Mesothelial cell of epicardium (in vitro differentiated cells): ENCODE results near the gene RAD54L. TPM values are rescaled to one million over a fixed set of nuclear protein-coding genes. Genes with fewer than 3 reads are reported as not detected.

Source experiments
- DNase-seq, 2 experiments: peaks; one replicate each; pipeline ENCODE4 v3.0.0; 2021; ENCODE audit warnings: low spot score in 2 of 2; ENCODE audit not compliant: unreplicated experiment in 2 of 2
- H3K27ac Mint-ChIP-seq: 2 replicates; pipeline ENCODE4 v1.8.0; 2021; ENCODE audit warnings: mixed read lengths
- H3K27me3 Mint-ChIP-seq: 2 replicates; pipeline ENCODE4 v1.8.0; 2021; ENCODE audit warnings: low read depth, mixed read lengths
- H3K36me3 Mint-ChIP-seq: 2 replicates; pipeline ENCODE4 v1.8.0; 2021; ENCODE audit warnings: mixed read lengths
- H3K4me1 Mint-ChIP-seq: 2 replicates; pipeline ENCODE4 v1.8.0; 2021; ENCODE audit warnings: mixed read lengths
- H3K4me3 Mint-ChIP-seq: 2 replicates; pipeline ENCODE4 v1.8.0; 2021; ENCODE audit warnings: mild to moderate bottlenecking, moderate library complexity, mixed read lengths
- H3K9me3 Mint-ChIP-seq: 2 replicates; pipeline ENCODE4 v1.8.0; 2021; ENCODE audit warnings: mixed read lengths
- total RNA-seq: library from RNA; stranded (reverse); gene quantifications from 3 replicates; pipeline ENCODE4 v1.2.1, GENCODE V29; 2021
- TF ChIP-seq, protein P1 (sequence below): fragments of 200-600 bp; sonication (generic); IDR thresholded peaks from one replicate; pipeline ENCODE4 v1.5.0; 2021; ENCODE audit warnings: antibody characterized with exemption; ENCODE audit not compliant: unreplicated experiment

RAD54L gene
- total RNA-seq, 1 donor from 2014 or later, result 11.2 TPM

DNA sequence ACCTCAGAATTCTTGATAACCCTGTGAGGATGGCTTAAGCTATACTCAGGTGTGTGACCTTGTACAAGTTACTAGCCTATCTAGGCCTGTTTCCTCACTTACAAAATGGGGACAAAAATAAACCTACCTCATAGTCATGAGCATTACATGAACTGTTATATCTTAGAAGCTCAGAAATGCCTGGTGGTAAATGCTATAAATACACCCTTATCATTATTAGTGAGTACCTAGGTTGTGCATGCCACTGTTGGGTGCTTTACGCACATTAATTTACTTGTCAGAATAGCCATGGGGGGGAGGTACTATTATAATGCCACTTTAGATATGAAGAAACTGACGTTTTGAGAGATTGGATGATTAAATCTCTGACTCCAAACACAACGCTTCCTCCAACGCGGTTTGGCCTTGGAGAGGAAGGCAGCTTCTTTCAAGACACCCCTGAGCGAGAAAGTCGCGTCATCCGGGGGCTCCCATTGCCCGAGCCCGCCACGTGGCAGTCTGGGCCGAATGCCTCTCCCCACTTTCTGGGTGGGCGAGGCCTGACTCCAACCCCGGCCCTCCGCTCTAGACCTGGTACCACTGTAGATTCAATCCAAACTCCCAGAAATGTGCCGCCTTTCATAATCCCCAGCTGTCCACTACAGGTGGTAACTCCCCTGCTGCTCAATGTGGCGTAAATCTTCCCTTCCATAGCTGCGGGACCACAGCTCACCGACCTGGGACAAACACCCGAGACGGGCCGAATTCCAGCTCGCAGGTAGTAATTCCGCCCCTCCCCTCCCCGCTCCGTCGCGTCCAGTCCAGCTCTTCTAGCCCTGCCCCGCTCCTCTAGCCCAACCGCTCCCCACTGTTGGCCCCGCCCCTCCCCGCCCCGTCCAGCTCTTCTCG, 771 bp upstream of the RAD54L start:
- Mint-ChIP-seq H3K4me1 (peaks cover 12% of the 10 kb centered on the region), H3K27me3 (no peaks in the 10 kb centered on the region), H3K9me3 (peaks cover 4% of the 10 kb centered on the region), H3K27ac (peak overlapping the region; percentile 98), H3K36me3 (peaks cover 2% of the 10 kb centered on the region), H3K4me3 (peak overlapping the region; percentile 94)
- TF ChIP-seq, protein P1, sequence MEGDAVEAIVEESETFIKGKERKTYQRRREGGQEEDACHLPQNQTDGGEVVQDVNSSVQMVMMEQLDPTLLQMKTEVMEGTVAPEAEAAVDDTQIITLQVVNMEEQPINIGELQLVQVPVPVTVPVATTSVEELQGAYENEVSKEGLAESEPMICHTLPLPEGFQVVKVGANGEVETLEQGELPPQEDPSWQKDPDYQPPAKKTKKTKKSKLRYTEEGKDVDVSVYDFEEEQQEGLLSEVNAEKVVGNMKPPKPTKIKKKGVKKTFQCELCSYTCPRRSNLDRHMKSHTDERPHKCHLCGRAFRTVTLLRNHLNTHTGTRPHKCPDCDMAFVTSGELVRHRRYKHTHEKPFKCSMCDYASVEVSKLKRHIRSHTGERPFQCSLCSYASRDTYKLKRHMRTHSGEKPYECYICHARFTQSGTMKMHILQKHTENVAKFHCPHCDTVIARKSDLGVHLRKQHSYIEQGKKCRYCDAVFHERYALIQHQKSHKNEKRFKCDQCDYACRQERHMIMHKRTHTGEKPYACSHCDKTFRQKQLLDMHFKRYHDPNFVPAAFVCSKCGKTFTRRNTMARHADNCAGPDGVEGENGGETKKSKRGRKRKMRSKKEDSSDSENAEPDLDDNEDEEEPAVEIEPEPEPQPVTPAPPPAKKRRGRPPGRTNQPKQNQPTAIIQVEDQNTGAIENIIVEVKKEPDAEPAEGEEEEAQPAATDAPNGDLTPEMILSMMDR, result no peak
- DNase-seq, result peak in 1 of 2 experiments; percentile 39

DNA sequence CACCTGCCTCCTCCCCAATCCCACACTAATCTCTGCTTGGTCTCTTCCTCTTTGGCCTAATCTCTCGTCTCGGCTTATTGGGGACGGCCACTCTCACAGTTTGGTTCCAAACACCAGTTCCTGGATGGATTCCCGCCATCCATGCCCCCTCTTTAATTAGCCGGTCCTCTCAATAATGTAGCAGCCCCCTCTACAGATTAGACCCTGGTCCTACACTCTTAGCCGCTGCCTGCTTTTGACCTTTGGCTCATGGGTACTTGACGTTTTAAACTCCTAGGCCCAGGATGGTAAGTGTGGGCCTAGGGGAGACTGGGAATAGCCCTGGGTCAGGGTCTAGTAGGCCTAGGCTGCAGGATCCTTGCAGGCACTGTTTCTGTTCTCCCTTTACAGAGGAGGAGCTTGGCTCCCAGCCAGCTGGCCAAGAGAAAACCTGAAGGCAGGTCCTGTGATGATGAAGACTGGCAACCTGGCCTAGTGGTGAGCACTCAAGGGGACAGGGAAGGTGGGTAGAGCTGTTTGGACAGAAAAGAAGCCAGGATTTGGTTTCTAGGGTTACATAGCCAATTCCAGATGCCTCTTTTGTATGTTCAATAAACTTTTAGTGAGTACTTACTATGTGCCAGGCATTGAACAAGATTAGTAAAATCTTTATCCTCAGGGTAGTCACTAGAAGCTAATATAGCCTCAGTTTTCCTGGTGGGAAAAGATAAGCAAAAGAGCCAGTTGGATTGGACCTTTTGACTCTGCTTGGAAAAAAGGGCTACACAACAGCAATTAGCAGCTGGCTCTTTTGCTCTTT, 758 bp downstream of the RAD54L start:
- Mint-ChIP-seq H3K36me3 (peaks cover 13% of the 10 kb centered on the region), H3K4me3 (peak overlapping the region; percentile 96), H3K4me1 (peaks cover 12% of the 10 kb centered on the region), H3K9me3 (no peaks in the 10 kb centered on the region), H3K27ac (peak overlapping the region; percentile 67), H3K27me3 (no peaks in the 10 kb centered on the region)
- DNase-seq, result no peak
- TF ChIP-seq, protein P1, result no peak

DNA sequence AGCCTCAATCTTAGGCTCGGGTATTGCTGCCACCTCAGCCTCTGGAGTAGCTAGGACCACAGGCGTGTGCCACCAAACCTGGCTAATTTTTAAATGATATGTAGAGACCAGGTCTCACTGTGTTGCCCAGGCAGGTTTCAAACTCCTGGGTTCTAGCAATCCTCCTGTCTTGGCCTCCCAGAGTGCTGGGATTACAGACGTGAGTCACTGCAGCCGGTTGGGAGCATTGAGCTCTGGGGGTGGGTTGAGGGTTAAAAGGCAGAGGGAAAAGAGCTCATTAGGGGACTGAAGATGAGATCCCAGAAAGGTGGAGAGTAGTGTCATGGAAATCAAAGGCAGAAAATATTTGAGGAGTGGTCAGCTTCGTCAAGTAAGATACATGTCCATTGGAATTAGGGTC, 7.1 kb downstream of the RAD54L start:
- Mint-ChIP-seq H3K36me3 (peaks cover 15% of the 10 kb centered on the region), H3K4me1 (peaks cover under 1% of the 10 kb centered on the region), H3K9me3 (no peaks in the 10 kb centered on the region), H3K27me3 (no peaks in the 10 kb centered on the region), H3K27ac (no peak overlapping the region), H3K4me3 (no peak overlapping the region)
- no peak for DNase-seq
- TF ChIP-seq, protein P1, result no peak

DNA sequence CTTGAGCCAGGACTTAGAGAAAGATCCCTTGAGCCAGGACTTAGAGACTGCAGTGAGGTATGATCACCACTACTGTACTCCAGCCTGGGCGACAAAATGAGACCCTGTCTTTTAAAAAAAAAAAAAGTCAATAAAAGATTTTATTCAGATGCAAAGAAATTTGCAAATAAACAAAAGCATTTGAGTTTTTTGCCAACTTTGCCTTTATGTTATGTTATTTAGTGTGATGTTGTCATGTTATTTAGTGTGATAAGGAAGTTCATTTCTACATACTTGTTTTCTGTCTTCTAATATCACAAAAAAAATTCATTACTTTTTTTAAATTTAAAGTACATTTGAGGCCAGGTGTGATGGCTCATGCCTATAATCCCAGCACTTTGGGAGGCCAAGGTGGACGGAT, 9.0 kb downstream of the RAD54L start:
- TF ChIP-seq, protein P1, result no peak
- Mint-ChIP-seq H3K36me3 (peaks cover 19% of the 10 kb centered on the region), H3K27ac (no peak overlapping the region), H3K9me3 (no peaks in the 10 kb centered on the region), H3K4me1 (no peaks in the 10 kb centered on the region), H3K4me3 (no peak overlapping the region), H3K27me3 (no peaks in the 10 kb centered on the region)
- no peak for DNase-seq

DNA sequence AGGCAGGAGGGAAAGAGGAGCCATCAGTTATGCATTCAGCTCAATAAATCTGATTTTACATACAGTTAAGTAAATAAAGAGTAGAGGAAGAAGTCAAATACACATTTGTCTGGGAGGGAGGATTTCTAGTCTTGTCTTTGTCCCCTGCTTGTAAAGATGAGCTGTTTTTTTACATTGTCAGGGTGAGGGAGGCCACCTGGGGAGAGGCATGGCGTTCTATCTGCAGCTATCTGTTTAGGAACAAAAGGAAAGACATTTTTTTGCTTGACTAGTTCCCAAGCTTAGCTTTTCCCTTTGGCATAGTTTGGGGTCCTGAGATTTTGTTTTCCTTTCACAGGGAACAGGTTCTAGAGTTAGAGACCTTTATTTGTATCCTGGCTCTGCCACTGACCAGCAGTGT, 14.9 kb downstream of the RAD54L start:
- Mint-ChIP-seq H3K27me3 (no peaks in the 10 kb centered on the region), H3K4me1 (no peaks in the 10 kb centered on the region), H3K4me3 (no peak overlapping the region), H3K27ac (no peak overlapping the region), H3K36me3 (peaks cover 17% of the 10 kb centered on the region), H3K9me3 (no peaks in the 10 kb centered on the region)
- DNase-seq, result no peak
- TF ChIP-seq, protein P1, result no peak
